Transverse colon (tissue), 4 donors: Measurements from ENCODE around the gene EED.

ENCODE experiments used
- CTCF ChIP-seq, 5 experiments: fragments of 200-600 bp in 3 of 5; fragments of 450-650 bp in 2 of 5; sonication (generic) in 3 of 5; IDR thresholded peaks; 1 replicate in 2 of 5; 2 replicates in 3 of 5; pipeline ENCODE4 v1.5.1; 2016 to 2017; ENCODE audit warnings: antibody characterized with exemption in 5 of 5, inconsistent platforms in 3 of 5, mild to moderate bottlenecking in 2 of 5, moderate library complexity in 1 of 5
- POLR2A ChIP-seq: fragments of 450-650 bp; IDR thresholded peaks from one replicate; pipeline ENCODE4 v1.6.1; 2016; ENCODE audit warnings: antibody characterized with exemption, mild to moderate bottlenecking, moderate library complexity
- POLR2AphosphoS5 ChIP-seq, 3 donors: sonication (generic); formaldehyde crosslinking; IDR thresholded peaks; one replicate each; pipeline ENCODE4 v1.6.1; 2016; ENCODE audit warnings: antibody characterized with exemption in 3 of 3

- no peak for TF ChIP-seq CTCF (IDR thresholded peaks at IDR 0.05)
- TF ChIP-seq POLR2A: no peak
- TF ChIP-seq POLR2AphosphoS5 (IDR thresholded peaks at IDR 0.05): no peak
These were observed 22.5 kb upstream of the EED start for GRCh38 chr11:86222081-86222480.
